ENCODE data around the gene MGLL. TPM values are rescaled to one million over a fixed set of nuclear protein-coding genes. Genes with fewer than 3 reads are reported as not detected.

The MGLL gene
- total and polyA plus RNA-seq, 2 donors (not counting 1 experiment from before 2014, with no cell fraction given), result 1.7 to 6.9 TPM

GRCh38 chr3:127844326-127844942 lies 22.1 kb upstream of the MGLL start:
- Mint-ChIP-seq H3K9me3 (ENCODE audit: insufficient read depth) (no peaks in the 10 kb centered on the region), H3K4me1 (peaks cover 12% of the 10 kb centered on the region), H3K27ac (no peak overlapping the region), H3K4me3 (no peak overlapping the region), H3K27me3 (no peaks in the 10 kb centered on the region)
- no peaks in the 10 kb centered on the region for H3K79me2 ChIP-seq (ENCODE audit: control insufficient read depth, insufficient read depth, low read length)
- H3K27ac ChIP-seq (ENCODE audit: low read length in 2 of 2), result no peak overlapping the region
- no peak overlapping the region for H2AFZ ChIP-seq (ENCODE audit: insufficient read depth, low read depth, low read length, poor library complexity, severe bottlenecking)
- WGBS (ENCODE audit: insufficient coverage), result 28% methylated on average over 3 of the region's 6 CpGs
- ChIA-PET POLR2A (no interaction called here), CTCF (no interaction called here)
- H4K20me1 ChIP-seq (ENCODE audit: control insufficient read depth, insufficient read depth, low read length, poor library complexity, severe bottlenecking), result no peaks in the 10 kb centered on the region
- TF ChIP-seq CTCF (IDR thresholded peaks at IDR 0.05) (no peak), EZH2 (IDR thresholded peaks at IDR 0.05; ENCODE audit: borderline replicate concordance, insufficient read depth, low read depth, low read length, poor library complexity, severe bottlenecking) (no peak)
- H3K4me2 ChIP-seq (replicated peaks; ENCODE audit: low read depth, low read length, poor library complexity, severe bottlenecking), result peak overlapping the region; percentile 3
- peaks cover 0 to 3% (median 0%) of the 10 kb centered on the region in 4 experiments for H3K27me3 ChIP-seq (replicated peaks in 1 of 4; ENCODE audit: control extremely low read depth in 1 of 4, control insufficient read depth in 3 of 4, insufficient read depth in 4 of 4, low read length in 3 of 4)
- ATAC-seq (ENCODE audit: low read depth) (peak; percentile 71), DNase-seq (peak; percentile 29)
- H3K9me3 ChIP-seq (ENCODE audit: control extremely low read depth in 1 of 3, control insufficient read depth in 2 of 3, insufficient read depth in 1 of 3, low read length in 2 of 3), result no peaks in the 10 kb centered on the region
- no peaks in the 10 kb centered on the region for H3K36me3 ChIP-seq (replicated peaks in 1 of 2; ENCODE audit: control extremely low read depth in 1 of 2, control insufficient read depth in 1 of 2, extremely low read depth in 1 of 2, insufficient read depth in 2 of 2, low read length in 1 of 2)
- intact Hi-C loops (cut with micrococcal nuclease), result no loop called here
- H3K9ac ChIP-seq (ENCODE audit: low read length), result no peak overlapping the region
- H3K4me1 ChIP-seq (ENCODE audit: control insufficient read depth in 2 of 2, insufficient read depth in 2 of 2, low read length in 2 of 2), result peaks cover 0 to 9% of the 10 kb centered on the region in 2 donors
- H3K4me3 ChIP-seq (ENCODE audit: control extremely low read depth in 1 of 5, extremely low read depth in 1 of 5, insufficient read depth in 1 of 5, low read depth in 2 of 5, low read length in 4 of 5), result no peak overlapping the region

- Histone ChIP-seq H3K4me1 (ENCODE audit: control insufficient read depth in 2 of 2, insufficient read depth in 2 of 2, low read length in 2 of 2) (peaks cover 6 to 27% of the 10 kb centered on the region in 2 donors), H4K20me1 (ENCODE audit: control insufficient read depth, insufficient read depth, low read length, poor library complexity, severe bottlenecking) (no peaks in the 10 kb centered on the region), H3K27ac (ENCODE audit: low read length in 2 of 2) (no peak overlapping the region), H3K36me3 (replicated peaks in 1 of 2; ENCODE audit: control extremely low read depth in 1 of 2, control insufficient read depth in 1 of 2, extremely low read depth in 1 of 2, insufficient read depth in 2 of 2, low read length in 1 of 2) (no peaks in the 10 kb centered on the region), H3K9ac (ENCODE audit: low read length) (no peak overlapping the region), H2AFZ (ENCODE audit: insufficient read depth, low read depth, low read length, poor library complexity, severe bottlenecking) (no peak overlapping the region), H3K4me3 (ENCODE audit: control extremely low read depth in 1 of 5, extremely low read depth in 1 of 5, insufficient read depth in 1 of 5, low read depth in 2 of 5, low read length in 4 of 5) (no peak overlapping the region), H3K9me3 (ENCODE audit: control extremely low read depth in 1 of 3, control insufficient read depth in 2 of 3, insufficient read depth in 1 of 3, low read length in 2 of 3) (peaks cover 0 to 3% (median 2%) of the 10 kb centered on the region in 3 donors), H3K79me2 (ENCODE audit: control insufficient read depth, insufficient read depth, low read length) (no peaks in the 10 kb centered on the region), H3K4me2 (replicated peaks; ENCODE audit: low read depth, low read length, poor library complexity, severe bottlenecking) (no peak overlapping the region), H3K27me3 (replicated peaks in 1 of 4; ENCODE audit: control extremely low read depth in 1 of 4, control insufficient read depth in 3 of 4, insufficient read depth in 4 of 4, low read length in 3 of 4) (no peaks in the 10 kb centered on the region)
- Mint-ChIP-seq H3K27ac (no peak overlapping the region), H3K9me3 (ENCODE audit: insufficient read depth) (no peaks in the 10 kb centered on the region), H3K4me1 (peaks cover 25% of the 10 kb centered on the region), H3K27me3 (no peaks in the 10 kb centered on the region), H3K4me3 (no peak overlapping the region)
- intact Hi-C loops (cut with micrococcal nuclease), result no loop called here
- WGBS (ENCODE audit: insufficient coverage), result 97% methylated on average over 5 of the region's 8 CpGs
- ChIA-PET POLR2A (no interaction called here), CTCF (no interaction called here)
- ATAC-seq (ENCODE audit: low read depth) (no peak), DNase-seq (no peak)
- TF ChIP-seq CTCF (IDR thresholded peaks at IDR 0.05) (no peak), EZH2 (IDR thresholded peaks at IDR 0.05; ENCODE audit: borderline replicate concordance, insufficient read depth, low read depth, low read length, poor library complexity, severe bottlenecking) (no peak)
These were observed 18.4 kb upstream of the MGLL start for GRCh38 chr3:127840671-127841070.
